ENCODE measurements around the gene PPP2R2D.
"Not testable (repeated sequence)": the region's sequence is repeated elsewhere in the genome, so short reads cannot be mapped to it uniquely, and the experiment has no call there.

Gene PPP2R2D

GRCh38 chr10:131868436-131868835, 32.4 kb upstream of the PPP2R2D start:
- DNase-seq = no peak

- DNase-seq = no peak
These were observed 31.5 kb upstream of the PPP2R2D start for GRCh38 chr10:131869344-131869743.

- DNase-seq = no peak
These were observed 30.4 kb upstream of the PPP2R2D start for GRCh38 chr10:131870411-131870810.

GRCh38 chr10:131870831-131871672, 29.8 kb upstream of the PPP2R2D start:
- DNase-seq = no peak

- DNase-seq = no peak
These were observed 29.2 kb upstream of the PPP2R2D start for GRCh38 chr10:131871673-131872005.

- DNase-seq = no peak
These were observed 28.6 kb upstream of the PPP2R2D start for GRCh38 chr10:131872011-131872826.

- DNase-seq = no peak
These were observed 27.9 kb upstream of the PPP2R2D start for GRCh38 chr10:131872827-131873375.

- peak; percentile 93 for DNase-seq
These were observed 25.8 kb upstream of the PPP2R2D start for GRCh38 chr10:131874991-131875451.

GRCh38 chr10:131875501-131875900, 25.3 kb upstream of the PPP2R2D start:
- DNase-seq = no peak

- no peak for DNase-seq
These were observed 24.8 kb upstream of the PPP2R2D start for GRCh38 chr10:131876017-131876416.

- no peak for DNase-seq
These were observed 24.3 kb upstream of the PPP2R2D start for GRCh38 chr10:131876508-131876907.

- DNase-seq = no peak
These were observed 20.7 kb upstream of the PPP2R2D start for GRCh38 chr10:131880016-131880590.

GRCh38 chr10:131881104-131881880, 19.5 kb upstream of the PPP2R2D start:
- no peak for DNase-seq

- no peak for DNase-seq
These were observed 18.7 kb upstream of the PPP2R2D start for GRCh38 chr10:131882151-131882550.

GRCh38 chr10:131882590-131883451, 18.0 kb upstream of the PPP2R2D start:
- DNase-seq = no peak

- DNase-seq = not testable (repeated sequence)
These were observed 17.0 kb upstream of the PPP2R2D start for GRCh38 chr10:131883621-131884393.

GRCh38 chr10:131885391-131886165, 15.2 kb upstream of the PPP2R2D start:
- DNase-seq = peak; percentile 86

GRCh38 chr10:131886237-131886636, 14.6 kb upstream of the PPP2R2D start:
- DNase-seq = no peak

GRCh38 chr10:131888186-131888604, 12.6 kb upstream of the PPP2R2D start:
- DNase-seq = no peak

- DNase-seq = no peak
These were observed 11.1 kb upstream of the PPP2R2D start for GRCh38 chr10:131889755-131890154.
